CMK (cell line): ENCODE measurements around the gene ASPA.
A peak's percentile ranks its signal among the peaks of the same experiment; 100 is the strongest.
"Not testable (repeated sequence)": the region's sequence is repeated elsewhere in the genome, so short reads cannot be mapped to it uniquely, and the experiment has no call there.

ENCODE experiments used
- DNase-seq: peaks from one replicate; pipeline ENCODE4 v3.0.0-alpha.2; 2010; ENCODE audit warnings: low read depth

The ASPA gene

GRCh38 chr17:3475812-3476610, at the start of gene ASPA:
Gene ASPA (plus strand): TSS chr17:3475997. CDS start chr17:3476160, 163 bp downstream.
- DNase-seq = no peak

GRCh38 chr17:3433215-3433614, 42.6 kb upstream of the ASPA start:
- DNase-seq = peak; percentile 14

- DNase-seq = no peak
These were observed 42.1 kb upstream of the ASPA start, which contains the start of gene OR1E2 for GRCh38 chr17:3433741-3434140. Gene OR1E2 (minus strand): TSS chr17:3433841. CDS start chr17:3433841, 0 bp downstream.

GRCh38 chr17:3438368-3438767, 37.4 kb upstream of the ASPA start:
- no peak for DNase-seq

GRCh38 chr17:3440451-3440850, 35.3 kb upstream of the ASPA start:
- no peak for DNase-seq

- no peak for DNase-seq
These were observed 28.2 kb upstream of the ASPA start for GRCh38 chr17:3447625-3448024.

GRCh38 chr17:3448059-3448665, 27.6 kb upstream of the ASPA start:
- DNase-seq = no peak

GRCh38 chr17:3466355-3466754, 9.4 kb upstream of the ASPA start:
- DNase-seq = not testable (repeated sequence)

- no peak for DNase-seq
These were observed 6.3 kb upstream of the ASPA start for GRCh38 chr17:3469529-3469928.

- no peak for DNase-seq
These were observed 4.2 kb upstream of the ASPA start, which contains the start of gene SPATA22 for GRCh38 chr17:3471599-3471998. Gene SPATA22 (minus strand): TSS chr17:3471819. CDS start chr17:3469325, 2,494 bp downstream.

GRCh38 chr17:3472137-3472536, 3.7 kb upstream of the ASPA start:
- DNase-seq = no peak

- DNase-seq = no peak
These were observed 1.6 kb upstream of the ASPA start for GRCh38 chr17:3474212-3474611.

- DNase-seq = no peak
These were observed 529 bp upstream of the ASPA start for GRCh38 chr17:3475251-3475685.

- no peak for DNase-seq
These were observed 4.2 kb downstream of the ASPA start for GRCh38 chr17:3479988-3480387.

GRCh38 chr17:3482852-3483251, 7.1 kb downstream of the ASPA start:
- no peak for DNase-seq

GRCh38 chr17:3485481-3486068, 9.8 kb downstream of the ASPA start:
- DNase-seq = no peak

- no peak for DNase-seq
These were observed 21.3 kb downstream of the ASPA start for GRCh38 chr17:3497101-3497500.

GRCh38 chr17:3501344-3501743, 25.5 kb downstream of the ASPA start:
- DNase-seq = no peak

GRCh38 chr17:3502466-3502865, 26.7 kb downstream of the ASPA start:
- no peak for DNase-seq

GRCh38 chr17:3503285-3503684, 27.5 kb downstream of the ASPA start:
- DNase-seq = no peak

- DNase-seq = no peak
These were observed 29.2 kb downstream of the ASPA start for GRCh38 chr17:3505008-3505407.

- no peak for DNase-seq
These were observed 30.3 kb downstream of the ASPA start for GRCh38 chr17:3506054-3506453.

- DNase-seq = no peak
These were observed 31.3 kb downstream of the ASPA start for GRCh38 chr17:3507071-3507470.
